Mammary epithelial cell (primary cell): ENCODE data around the gene CNTN1.
"Not testable (repeated sequence)": the region's sequence is repeated elsewhere in the genome, so short reads cannot be mapped to it uniquely, and the experiment has no call there.

ENCODE experiments used
- EZH2 ChIP-seq: IDR thresholded peaks from 2 replicates; pipeline ENCODE4 v1.6.1; 2012; ENCODE audit warnings: low read length, inconsistent platforms, borderline replicate concordance
- TF ChIP-seq, protein P1 (sequence below), 2 donors: IDR thresholded peaks in 1 of 2; conservative IDR thresholded peaks in 1 of 2; 2 replicates each; pipeline ENCODE4 v1.5.1; 2011 to 2012; ENCODE audit warnings: inconsistent platforms in 2 of 2, low read length in 2 of 2, mild to moderate bottlenecking in 2 of 2, control low read depth in 1 of 2, low read depth in 1 of 2; ENCODE audit not compliant: insufficient read depth in 1 of 2; ENCODE audit errors: extremely low read depth in 1 of 2

DNA sequence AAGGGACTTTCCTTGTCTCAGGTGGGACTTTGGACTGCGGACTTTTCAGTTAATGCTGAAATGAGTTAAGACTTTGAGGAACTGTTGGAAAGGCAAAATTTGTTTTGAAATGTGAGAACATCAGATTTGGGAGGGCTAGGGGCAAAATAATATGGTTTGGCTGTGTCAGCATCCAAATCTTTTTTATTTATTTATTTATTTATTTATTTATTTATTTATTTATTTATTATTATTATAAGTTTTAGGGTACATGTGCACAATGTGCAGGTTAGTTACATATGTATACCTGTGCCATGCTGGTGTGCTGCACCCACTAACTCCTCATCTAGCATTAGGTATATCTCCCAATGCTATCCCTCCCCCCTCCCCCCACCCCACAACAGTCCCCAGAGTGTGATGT, 389.0 kb downstream of the CNTN1 start:
- TF ChIP-seq, protein P1, sequence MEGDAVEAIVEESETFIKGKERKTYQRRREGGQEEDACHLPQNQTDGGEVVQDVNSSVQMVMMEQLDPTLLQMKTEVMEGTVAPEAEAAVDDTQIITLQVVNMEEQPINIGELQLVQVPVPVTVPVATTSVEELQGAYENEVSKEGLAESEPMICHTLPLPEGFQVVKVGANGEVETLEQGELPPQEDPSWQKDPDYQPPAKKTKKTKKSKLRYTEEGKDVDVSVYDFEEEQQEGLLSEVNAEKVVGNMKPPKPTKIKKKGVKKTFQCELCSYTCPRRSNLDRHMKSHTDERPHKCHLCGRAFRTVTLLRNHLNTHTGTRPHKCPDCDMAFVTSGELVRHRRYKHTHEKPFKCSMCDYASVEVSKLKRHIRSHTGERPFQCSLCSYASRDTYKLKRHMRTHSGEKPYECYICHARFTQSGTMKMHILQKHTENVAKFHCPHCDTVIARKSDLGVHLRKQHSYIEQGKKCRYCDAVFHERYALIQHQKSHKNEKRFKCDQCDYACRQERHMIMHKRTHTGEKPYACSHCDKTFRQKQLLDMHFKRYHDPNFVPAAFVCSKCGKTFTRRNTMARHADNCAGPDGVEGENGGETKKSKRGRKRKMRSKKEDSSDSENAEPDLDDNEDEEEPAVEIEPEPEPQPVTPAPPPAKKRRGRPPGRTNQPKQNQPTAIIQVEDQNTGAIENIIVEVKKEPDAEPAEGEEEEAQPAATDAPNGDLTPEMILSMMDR (conservative IDR thresholded peaks at IDR 0.05 in 1 of 2, IDR thresholded peaks at IDR 0.05 in 1 of 2; ENCODE audit: extremely low read depth in 1 of 2, insufficient read depth in 1 of 2, low read depth in 1 of 2, low read length in 2 of 2), result not testable (repeated sequence)
- not testable (repeated sequence) for TF ChIP-seq EZH2
